HG02642 (cell line): ENCODE data around the gene FAR1.
"Not testable (repeated sequence)": the region's sequence is repeated elsewhere in the genome, so short reads cannot be mapped to it uniquely, and the experiment has no call there.

Experiments used
- ATAC-seq: cut with Tn5 transposase; IDR thresholded peaks from one replicate; pipeline ENCODE4 v1.9.1; 2021; ENCODE audit warnings: mild to moderate bottlenecking; ENCODE audit not compliant: unreplicated experiment, poor library complexity

FAR1 gene

GRCh38 chr11:13668102-13668956, at the start of gene FAR1:
TSS of gene FAR1 (plus strand) at chr11:13668668. CDS start at chr11:13694766, 26,098 bp downstream.
- peak; percentile 91 for ATAC-seq

- no peak for ATAC-seq
Measured at GRCh38 chr11:13620063-13620462, 48.4 kb upstream of the FAR1 start.

- ATAC-seq, result not testable (repeated sequence)
Measured at GRCh38 chr11:13626818-13627217, 41.6 kb upstream of the FAR1 start.

GRCh38 chr11:13628634-13629033, 39.8 kb upstream of the FAR1 start:
- not testable (repeated sequence) for ATAC-seq

GRCh38 chr11:13629779-13630178, 38.7 kb upstream of the FAR1 start:
- ATAC-seq, result no peak

GRCh38 chr11:13635290-13635689, 33.2 kb upstream of the FAR1 start:
- ATAC-seq, result no peak

- no peak for ATAC-seq
Measured at GRCh38 chr11:13635804-13636203, 32.7 kb upstream of the FAR1 start.

- no peak for ATAC-seq
Measured at GRCh38 chr11:13637125-13638069, 31.1 kb upstream of the FAR1 start.

- ATAC-seq, result no peak
Measured at GRCh38 chr11:13638422-13638821, 30.0 kb upstream of the FAR1 start.

- ATAC-seq, result no peak
Measured at GRCh38 chr11:13644997-13645687, 23.3 kb upstream of the FAR1 start.

GRCh38 chr11:13647391-13647790, 21.1 kb upstream of the FAR1 start:
- no peak for ATAC-seq

- ATAC-seq, result no peak
Measured at GRCh38 chr11:13649619-13650018, 18.8 kb upstream of the FAR1 start.

- ATAC-seq, result not testable (repeated sequence)
Measured at GRCh38 chr11:13651515-13651914, 17.0 kb upstream of the FAR1 start.

GRCh38 chr11:13661074-13661623, 7.3 kb upstream of the FAR1 start:
- ATAC-seq, result no peak

GRCh38 chr11:13663631-13664071, 4.8 kb upstream of the FAR1 start:
- no peak for ATAC-seq

- no peak for ATAC-seq
Measured at GRCh38 chr11:13664351-13664750, 4.1 kb upstream of the FAR1 start.

- no peak for ATAC-seq
Measured at GRCh38 chr11:13666708-13667107, 1.8 kb upstream of the FAR1 start.

- no peak for ATAC-seq
Measured at GRCh38 chr11:13667245-13667644, 1.2 kb upstream of the FAR1 start.

GRCh38 chr11:13667795-13668101, 720 bp upstream of the FAR1 start:
- no peak for ATAC-seq

GRCh38 chr11:13668957-13669521, 571 bp downstream of the FAR1 start:
- ATAC-seq, result peak; percentile 22
